ENCODE data around the gene WWC2.
"Not testable (repeated sequence)": the region's sequence is repeated elsewhere in the genome, so short reads cannot be mapped to it uniquely, and the experiment has no call there.

The WWC2 gene

DNA sequence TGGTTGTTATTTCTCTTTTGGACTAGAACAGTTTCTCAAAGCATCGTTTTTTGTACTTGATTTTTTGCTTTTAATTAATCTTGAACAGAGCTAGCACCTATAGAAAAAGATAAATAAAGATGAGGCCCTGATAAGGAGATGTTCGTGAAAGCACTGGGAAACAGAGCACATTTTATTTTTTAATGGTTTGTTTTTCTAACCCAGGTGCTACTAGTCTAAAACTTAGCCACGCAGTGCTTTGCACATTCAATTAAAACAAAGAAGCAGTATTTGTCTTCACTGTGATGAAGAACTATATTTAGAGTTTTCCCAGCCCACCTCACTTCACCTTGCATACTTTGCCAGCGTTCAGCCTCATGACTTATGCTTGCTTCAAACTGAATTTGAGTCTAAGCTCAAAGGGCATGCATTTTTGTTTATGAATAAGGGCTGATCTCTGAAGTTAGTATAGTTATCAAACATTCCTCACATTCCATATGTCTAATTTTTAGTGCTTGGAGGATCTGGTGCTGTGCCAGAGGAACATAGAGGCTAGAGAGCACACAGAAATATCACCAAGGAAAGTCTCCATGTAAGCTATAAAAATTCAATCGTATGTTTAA lies 76.7 kb downstream of the WWC2 start:
- DNase-seq, result no peak

DNA sequence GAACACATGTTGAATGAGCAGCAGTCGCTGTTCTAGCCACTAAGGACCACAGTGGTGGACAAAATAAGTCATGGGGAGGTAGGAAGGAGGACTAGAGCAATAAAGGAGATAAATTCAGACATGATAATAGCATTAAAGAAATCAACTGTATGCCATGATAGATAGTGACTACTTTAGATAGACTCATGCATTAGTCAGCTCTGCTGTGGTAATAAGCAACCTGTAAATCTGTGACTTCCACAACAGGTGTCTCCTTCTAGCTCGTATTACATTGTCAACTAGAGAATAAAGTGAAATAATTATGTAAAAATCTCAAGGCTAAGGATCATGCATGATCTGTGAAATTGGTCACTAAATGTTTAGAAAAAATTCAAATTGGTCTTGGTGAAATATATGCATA lies 77.9 kb downstream of the WWC2 start:
- DNase-seq, result no peak

DNA sequence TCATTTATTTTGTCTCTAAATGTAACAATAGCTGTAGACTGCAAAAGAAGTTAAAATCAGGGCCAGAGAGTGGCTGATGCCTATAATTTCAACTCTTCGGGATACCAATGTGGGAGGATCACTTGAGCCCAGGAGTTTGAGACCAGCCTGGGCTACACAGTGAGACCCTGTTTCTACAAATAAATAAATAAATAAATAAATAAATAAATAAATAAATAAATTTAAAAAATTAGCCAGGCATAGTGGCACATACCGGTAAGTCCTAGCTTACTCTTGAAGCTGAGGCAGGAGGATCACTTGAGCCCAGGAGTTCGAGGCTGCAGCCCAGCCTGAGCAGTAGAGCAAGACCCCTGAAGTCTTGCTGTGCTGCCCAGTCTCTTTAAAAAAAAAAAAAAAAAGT lies 79.1 kb downstream of the WWC2 start:
- no peak for DNase-seq

DNA sequence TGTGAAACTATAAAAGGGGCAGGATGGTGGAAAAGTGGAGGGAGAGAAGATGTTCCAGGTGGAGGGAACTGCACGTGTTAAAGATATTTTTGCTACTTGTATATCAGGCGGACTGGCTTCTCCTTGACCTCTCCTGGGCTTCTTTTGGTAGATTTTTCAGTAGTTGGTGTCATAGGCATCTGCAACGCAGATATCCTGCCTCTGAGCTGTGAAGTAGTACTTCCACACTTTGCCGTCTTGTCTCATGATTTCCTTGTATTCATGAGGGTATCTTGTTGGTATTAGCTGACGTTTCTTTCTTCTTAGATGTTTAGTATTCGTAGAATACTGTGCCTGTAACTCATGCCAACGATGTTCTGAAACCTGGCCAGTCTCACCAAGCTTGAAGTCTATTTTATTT lies 81.0 kb downstream of the WWC2 start:
- DNase-seq, result no peak

DNA sequence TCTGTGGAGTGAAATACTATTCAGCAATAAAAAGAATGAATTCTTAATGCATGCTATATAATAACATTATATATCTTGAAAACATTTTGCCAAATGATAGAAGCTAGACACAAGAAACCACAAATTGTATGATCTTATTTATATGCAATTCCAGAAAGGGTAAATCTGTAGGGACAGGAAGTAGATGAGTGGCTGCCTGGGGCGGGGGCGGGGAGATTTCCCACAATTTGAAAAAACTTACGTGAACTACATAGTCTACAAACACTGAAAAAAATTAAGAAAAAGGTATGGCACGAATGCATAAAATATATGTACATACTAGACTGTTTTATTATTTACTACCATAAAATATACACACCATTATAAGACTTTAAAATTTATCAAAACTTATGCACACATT lies 81.6 kb downstream of the WWC2 start:
- DNase-seq, result no peak

DNA sequence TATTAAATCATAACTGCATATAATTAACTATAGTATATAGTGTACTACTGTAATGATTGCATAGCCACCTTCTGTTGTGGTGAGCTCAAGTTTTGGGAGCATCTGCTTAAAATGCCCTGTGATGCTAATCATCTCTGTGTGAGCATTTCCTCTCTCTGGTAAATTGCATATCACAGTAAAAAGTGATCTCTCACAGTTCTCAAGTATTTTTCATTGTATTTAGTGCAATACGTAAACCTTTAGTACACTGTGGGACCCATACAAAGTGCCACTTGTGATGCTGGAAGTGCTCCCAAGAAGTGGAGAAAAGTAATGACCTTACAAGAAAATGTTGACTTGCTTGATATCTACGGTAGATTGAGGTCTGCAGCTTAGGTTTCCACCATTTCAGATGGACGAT lies 82.0 kb downstream of the WWC2 start:
- DNase-seq, result no peak

DNA sequence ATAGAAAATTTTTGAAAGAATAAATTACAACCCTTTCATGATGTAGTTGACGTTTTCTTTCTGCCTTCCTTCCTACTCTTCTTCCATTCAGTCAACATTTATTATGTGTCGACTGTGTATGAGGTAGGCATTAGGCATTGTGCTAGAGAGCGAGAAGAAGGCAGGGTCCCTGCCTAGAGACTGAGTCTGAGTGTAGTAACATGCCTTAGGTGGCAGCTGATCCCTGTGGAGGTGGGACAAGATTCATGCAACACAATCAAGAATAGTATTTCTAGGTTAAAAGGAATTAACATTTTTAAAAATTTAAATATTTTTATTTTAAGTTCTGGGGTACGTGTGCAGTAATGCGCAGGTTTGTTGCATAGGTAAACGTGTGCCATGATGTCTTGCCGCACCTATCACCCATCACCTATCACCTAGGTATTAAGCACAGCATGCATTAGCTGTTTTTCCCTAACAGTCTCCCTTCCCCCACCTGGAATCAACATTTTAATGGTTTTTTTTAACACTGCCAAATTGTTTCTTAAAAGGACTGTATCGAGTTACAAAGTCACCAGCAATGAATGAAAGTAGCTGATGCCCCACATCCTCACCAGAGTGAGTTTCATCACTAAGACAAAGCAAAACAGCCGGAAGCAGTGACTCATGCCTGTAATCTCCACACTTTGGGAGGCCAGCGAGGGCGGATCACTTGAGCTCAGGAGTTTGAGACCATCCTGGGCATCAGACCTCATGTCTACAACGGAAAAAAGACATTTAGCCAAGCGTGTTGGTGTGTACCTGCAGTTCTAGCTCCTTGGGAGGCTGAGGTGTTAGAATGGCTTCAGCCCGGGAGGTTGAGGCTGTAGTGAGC lies 84.0 kb downstream of the WWC2 start:
- DNase-seq, result no peak

DNA sequence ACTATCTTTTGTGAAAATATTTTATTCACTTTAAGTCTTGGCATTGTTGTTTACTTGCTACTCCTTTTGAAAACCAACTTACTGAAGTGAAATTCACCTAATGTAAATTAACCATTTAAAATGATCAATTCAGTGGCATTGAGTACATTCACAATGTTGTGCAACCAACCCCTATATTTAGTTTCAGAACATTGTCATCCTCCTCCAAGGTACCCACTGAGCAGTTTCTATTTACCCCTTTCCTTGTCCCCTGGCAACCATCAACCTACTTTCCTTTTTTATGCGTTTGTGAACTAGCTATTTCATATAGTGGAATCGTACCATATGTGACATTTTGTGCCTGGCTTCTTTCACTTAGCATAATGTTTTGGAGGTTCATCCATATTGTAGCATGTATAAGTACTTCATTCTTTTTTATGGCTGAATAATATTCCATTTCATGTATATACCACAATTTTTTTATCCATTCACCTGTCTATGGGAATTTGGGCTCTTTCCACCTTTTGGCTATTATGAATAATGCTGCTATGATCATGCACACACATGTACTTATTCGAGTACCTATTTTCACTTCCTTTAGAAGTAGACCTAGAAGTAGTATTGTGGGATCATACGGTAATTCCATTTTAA lies 85.0 kb downstream of the WWC2 start:
- no peak for DNase-seq

DNA sequence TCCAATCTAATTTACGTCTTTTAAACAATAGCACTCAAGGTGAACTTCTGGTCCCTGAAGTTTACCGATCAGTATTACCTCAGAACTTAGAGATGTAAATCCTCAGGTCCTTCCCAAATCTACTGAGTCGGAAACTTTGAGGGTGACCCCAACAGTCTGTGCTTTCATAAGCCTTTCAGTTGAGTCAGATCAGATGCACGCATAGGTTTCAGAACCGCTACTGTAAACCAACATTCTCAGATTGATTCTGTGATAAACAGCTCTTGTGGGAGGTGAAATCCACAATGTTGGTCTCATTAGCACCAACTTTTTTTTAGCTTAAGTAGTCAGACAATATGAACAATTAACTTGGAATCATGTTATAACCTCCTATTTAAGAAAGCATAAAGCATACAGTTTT lies 86.0 kb downstream of the WWC2 start:
- DNase-seq, result no peak

DNA sequence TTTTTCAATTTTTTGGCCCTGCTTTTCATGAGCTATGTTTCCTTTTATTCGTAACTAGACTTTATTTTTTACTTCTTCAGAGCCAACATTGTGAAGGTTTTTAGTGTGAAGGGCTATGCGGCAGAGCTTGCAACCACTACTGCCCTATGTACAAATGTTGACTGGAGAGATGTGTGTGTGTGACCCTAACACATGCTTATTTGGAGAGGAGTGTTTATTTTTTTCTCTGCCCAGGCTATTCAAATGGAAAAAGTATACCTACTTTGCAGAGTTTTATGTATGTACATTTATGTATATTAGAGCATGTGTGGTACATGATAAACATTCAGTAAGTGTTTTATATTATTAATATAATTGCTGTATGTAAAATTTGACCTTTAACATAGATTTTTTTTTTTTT lies 86.5 kb downstream of the WWC2 start:
- DNase-seq, result no peak

DNA sequence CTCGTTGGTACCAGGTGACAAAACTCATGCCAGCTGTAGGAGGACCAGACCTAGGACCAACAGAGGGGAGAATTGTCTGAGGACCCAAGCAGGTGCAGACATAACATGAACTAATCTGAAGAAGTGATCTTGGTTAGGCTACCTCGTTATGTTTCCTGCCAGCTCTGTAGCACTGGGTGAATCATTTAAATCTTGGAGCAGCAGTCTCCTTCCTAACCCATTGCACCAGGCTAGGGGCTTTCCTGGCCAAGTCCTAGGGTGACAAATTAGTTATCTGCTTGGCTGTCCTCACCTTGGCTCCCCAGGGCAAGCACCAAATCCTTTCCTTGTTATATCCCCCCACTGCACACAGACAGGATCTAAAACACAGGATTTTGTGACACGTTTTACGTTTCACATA lies 87.8 kb downstream of the WWC2 start:
- no peak for DNase-seq

DNA sequence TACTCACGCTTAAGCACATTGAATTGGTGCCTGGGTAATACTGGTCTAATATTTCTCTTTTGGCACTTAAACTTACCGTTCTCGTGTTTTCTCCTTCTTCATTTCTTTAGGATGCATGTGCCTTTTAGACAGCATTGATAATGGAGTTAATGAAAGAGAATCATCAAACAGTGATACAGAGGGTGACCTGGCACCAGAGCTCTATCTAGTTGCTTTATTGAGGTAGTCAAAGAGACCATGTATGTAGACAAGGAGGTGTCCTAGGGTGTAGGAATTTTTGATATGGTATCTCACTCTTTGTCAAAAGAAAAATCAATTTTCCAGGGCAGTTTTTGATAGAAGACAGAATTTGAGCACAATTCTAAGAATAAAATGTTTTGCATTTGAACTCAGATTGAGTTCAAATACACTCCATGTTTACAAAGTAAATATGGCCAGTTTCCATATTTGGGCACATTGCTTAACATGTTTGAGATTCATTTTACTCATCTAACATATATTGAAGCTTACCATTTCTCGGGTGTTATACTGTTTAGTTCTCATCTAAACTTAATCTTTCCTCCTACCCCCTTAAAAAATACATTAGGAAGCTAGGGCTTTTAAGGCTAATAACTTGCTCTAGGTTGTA lies 92.0 kb downstream of the WWC2 start:
- DNase-seq, result no peak

DNA sequence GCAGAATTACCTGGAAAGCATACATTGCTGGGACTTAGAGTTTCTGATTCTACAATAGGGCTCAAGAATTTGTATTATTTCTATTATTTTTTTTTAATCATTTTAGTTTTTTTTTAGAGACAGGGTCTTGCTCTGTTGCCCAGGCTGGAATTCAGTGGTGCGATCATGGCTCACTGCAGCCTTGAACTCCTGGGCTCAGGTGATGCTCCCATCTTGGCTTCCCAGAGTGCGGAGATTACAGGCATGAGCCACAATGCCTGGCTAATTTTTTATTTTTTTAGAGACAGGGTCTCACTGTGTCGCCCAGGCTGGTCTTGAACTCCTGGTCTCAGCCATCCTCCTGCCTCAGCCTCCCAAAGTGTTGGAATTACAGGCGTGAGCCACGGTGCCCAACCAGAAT lies 92.6 kb downstream of the WWC2 start:
- no peak for DNase-seq

DNA sequence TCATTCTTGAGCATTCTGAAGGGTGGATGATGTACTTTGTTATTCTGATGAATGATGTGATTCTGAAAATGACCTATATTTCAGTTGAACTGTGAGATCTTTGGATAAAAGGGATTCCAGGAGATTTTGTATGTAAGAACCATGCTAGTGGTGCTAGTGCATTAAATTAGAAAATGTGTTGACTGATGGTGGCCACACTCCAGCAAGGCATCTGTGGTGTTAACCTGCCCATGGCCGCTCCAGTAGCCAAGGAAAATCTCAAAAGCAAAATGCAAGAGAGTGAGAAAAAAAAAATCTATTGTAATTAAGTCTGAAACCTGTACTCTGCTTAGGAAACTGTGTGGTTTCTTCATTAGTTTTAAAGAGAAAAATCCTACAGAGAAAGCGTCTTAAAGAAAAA lies 93.5 kb downstream of the WWC2 start:
- no peak for DNase-seq

DNA sequence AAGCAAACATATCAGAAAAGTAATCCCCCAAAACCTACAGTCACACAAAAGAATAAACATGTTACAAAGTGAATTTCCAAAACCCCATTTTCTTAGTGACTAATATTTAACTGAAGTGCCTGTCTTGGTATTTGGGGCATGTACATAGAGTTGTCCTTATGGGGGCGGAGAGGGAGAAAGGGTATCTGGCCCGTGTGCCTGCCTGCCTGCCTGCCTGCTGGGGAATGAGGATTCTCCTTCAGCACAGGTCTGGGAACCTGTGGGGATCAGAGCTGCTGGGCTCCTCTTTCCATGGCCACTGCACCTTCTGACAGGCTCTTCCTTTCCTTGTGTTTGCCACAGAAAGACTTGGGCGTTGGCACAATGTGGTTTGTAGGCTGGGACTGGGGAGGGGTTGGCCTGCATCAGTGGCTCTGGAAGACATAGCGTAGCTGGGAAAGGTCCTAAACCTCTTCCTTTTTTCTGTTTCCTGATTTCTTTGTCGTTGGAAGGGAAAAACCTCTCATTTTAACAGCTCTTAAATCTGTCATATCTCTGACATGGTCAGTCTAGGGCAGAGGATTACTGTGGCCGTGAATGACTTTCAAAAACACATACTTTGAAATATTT lies 94.8 kb downstream of the WWC2 start:
- DNase-seq, result not testable (repeated sequence)

DNA sequence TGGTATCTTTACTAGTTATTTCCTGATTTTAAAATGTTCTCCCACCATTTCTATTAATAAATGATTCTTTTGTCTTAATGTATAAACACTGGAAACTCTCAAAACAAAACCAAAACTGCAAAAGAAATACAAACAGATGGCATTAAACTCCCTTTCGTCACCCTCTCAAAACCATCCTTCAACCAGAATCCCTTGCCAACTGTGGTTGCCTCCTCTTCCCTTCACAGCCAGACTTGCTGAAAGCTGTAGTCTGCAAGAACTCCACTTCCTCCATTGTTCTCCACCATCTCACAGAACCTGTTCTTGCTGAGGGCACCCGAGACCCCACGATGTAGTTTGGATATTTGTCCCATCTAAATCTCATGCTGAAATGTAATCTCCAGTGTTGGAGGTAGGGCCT lies 96.5 kb downstream of the WWC2 start:
- no peak for DNase-seq

DNA sequence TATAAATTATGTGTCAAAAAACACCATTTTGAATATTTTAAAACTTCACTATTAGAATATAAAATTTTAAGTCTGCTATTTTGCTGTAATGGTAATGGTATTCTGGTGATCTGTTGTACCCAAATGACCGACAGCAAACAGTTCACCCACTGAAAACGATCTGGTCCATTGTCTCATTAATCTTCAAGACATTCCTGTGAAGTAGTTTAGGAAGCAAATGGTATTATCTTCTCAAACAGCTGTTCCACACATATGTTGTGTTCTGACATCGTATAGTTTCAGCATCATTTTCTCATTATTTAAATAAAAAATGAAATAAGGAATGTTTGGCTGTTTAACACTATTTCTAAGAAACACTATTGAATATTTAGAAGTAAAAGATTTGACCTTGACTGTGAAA lies 98.1 kb downstream of the WWC2 start:
- no peak for DNase-seq

DNA sequence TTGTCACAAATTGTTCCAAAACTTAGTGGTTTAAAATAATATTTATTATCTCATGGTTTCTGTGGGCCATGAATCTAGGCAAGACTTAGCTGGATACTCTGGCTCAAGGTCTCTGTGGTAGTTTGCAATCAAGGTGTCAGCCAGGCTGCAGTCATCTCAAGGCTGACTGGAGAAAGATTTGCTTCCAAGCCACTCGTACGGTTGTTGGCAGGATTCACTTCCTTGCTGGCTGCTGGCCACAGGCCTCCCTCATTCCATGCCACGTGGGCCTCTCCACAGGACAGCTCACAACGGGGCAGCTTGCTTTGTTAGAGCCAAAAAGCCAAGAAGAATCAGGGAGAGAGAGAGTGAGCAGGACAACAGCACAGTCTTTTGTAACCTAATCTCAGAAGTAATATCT lies 101.4 kb downstream of the WWC2 start:
- DNase-seq, result no peak

DNA sequence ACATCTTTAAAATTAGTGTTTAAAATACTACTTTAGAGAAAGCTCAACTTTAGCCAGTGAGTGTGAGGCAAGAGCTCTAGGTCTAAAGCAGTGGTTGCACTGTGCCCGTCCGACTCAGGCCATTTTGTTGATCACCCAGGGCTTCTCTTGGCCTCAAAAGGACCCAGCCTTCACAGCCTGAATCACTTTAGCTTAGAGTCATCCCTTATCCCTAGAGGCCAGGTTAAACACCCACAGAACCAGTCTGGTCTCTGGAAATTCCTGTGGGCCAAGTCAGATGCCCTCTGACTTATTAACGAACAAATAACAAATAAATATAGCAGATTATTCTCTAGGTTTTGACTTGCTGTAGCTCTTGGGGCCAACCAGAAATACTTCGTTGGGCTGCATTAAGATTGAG lies 102.3 kb downstream of the WWC2 start:
- no peak for DNase-seq

DNA sequence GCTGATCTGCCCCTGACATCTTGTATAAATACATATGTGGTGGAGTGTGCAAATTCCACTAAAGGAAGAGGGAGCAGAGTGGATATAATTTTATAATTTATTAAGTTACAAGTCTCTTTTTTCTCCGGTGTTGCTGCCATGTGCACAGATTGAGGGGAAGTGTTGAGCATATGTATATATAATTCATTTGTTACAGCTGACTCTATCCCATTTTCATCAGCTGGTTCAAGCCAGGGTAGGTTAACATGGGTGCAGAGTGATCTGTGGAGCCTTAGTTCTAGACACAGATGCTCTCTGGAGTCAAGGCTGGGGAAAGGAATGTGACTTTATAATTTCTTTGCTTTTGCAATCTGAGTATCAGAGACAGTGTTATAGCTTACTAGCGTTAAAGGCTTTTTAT lies 103.5 kb downstream of the WWC2 start:
- no peak for DNase-seq

DNA sequence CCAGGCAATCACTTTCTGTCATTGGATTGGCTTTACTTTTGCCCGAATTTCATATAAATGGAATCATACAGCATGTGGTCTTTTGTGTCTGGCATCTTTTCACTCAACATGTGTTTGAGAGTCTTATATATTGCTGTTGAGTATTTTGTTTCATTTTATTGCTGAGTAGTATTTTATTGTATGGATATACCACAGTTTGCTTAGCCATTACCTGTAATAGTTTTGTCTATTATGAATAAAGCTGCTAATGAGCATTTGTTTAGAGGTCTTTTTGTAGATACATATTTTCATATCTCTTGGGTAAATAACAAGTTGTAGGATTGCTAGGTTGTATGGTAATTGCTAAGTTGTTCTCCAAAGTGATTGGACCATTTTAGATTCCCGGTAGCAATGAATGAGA lies 105.7 kb downstream of the WWC2 start:
- DNase-seq, result no peak

DNA sequence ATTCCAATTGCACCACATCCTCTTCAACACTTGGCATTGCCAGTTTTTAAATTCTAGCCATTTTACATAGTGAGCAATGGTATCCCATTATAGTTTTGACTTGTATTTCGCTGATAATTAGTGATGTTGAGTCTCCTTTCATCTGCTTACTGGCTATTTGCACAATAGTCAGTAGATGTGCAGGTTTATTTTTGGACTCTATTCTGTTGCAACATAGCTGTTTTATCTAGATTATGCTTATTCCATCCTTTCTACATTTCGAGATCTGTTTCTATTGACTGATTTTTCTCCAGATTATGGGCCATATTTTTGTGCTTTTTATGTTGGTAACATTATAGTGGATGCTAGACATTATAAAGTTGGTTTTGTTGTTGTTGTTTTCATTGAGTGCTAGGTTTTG lies 106.1 kb downstream of the WWC2 start:
- DNase-seq, result no peak

DNA sequence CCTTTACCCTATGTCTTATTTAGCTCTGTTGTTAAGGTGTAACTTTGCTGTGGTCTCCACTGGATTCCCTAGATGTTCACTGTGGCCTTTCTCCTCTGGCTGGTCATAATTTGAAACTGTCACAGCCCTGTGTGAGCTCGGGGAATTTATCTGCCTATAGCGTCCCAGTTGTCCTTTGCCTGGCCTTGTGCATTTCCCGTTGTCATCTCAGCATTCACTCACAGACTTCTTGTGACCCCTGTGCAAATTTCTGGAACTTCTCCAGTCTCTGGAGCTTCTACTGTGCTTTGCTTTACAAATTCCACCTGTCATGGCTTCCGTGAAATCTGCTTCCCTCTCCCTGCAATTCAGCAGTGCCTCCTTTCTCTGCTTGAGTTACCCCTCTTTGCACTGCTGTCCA lies 106.7 kb downstream of the WWC2 start:
- DNase-seq, result no peak

DNA sequence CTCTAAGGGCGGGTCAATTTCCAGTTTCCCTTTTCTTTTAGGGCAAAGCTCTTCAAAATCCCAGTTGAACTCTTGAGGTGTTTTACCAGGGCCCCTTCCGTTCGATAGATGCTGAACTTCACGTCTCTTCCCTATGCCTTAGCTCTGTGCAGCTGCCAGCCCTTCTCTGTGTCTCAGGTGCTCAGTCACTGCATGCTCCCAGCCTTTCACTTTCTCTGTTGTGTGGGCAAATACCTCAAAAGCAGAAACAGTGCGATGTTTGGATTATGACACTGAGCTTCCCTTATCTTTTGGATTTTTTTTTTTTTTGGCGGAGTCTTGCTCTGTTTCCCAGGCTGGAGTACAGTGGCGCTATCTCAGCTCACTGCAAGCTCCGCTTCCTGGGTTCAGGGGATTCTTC lies 112.5 kb downstream of the WWC2 start:
- DNase-seq, result no peak
